ENCODE results near the gene DLG3.

DLG3 gene

DNA sequence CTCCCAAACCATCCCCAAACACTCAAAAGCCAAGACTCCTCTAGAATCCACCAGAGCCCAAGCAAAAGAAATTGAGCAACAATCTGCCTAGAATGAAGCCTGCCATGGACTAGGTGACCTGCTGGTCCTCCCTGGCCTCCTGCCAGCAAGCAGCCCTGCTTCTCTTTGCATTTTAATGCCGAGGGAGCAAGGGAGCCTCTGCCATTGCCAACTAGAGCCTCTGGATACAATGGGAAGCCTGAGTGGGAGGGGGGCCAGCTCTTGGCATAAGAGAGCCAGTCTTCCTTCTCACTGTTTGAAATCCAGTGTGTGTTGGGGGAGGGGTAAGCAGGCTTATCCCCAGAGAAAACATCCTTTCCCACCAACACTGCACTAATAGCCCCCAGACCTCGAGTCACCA is 23.0 kb upstream of the DLG3 start:
- no peak for TF ChIP-seq CTCF (IDR thresholded peaks at IDR 0.05; ENCODE audit: control extremely low read depth, extremely low read depth, low read depth, missing control alignments)
- ChIA-PET CTCF (interaction anchor here (1.5 kb wide), 1 partner anchor 11 kb away, joined by 4 read pairs; no protein-coding TSS in a partner anchor), POLR2A (no interaction called here)
- no peak for DNase-seq (ENCODE audit: extremely low spot score)

DNA sequence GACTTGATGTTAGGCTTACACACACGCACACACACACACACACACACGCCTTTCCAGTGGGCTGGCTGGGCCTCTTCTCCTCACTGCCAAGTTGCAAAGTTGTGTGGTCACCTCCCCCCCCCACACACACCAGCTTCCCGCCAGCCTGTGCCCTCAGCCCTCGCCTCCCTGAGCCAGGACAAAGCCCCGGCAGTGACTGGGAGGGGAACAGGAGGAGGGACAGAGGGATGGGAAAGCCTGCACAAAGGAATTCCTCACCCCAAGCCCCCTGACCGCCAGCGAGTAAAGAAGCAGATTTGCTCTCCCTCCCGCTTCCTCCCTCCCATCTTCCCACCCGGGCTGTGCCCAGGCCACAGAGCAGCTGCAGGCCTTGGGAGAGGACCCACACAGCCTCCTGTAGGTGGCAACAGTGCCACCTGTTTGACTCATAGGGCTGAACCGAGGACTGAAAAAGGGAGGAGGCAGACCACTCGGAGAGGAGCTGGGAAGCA is 21.7 kb upstream of the DLG3 start, which contains the start of gene GDPD2:
GDPD2 (plus strand) TSS at position 464 of the 491 bp plus-strand sequence. CDS start 1,671 bp downstream, outside the sequence.
- no peak for DNase-seq (ENCODE audit: extremely low spot score)
- ChIA-PET POLR2A (no interaction called here), CTCF (interaction anchor here (3.1 kb wide), 1 partner anchor 10 kb away, joined by 16 read pairs; no protein-coding TSS in a partner anchor)
- no peak for TF ChIP-seq CTCF (IDR thresholded peaks at IDR 0.05; ENCODE audit: control extremely low read depth, extremely low read depth, low read depth, missing control alignments)

- no peak for DNase-seq (ENCODE audit: extremely low spot score)
- ChIA-PET POLR2A (no interaction called here), CTCF (interaction anchor here (3.1 kb wide), 1 partner anchor 9 kb away, joined by 16 read pairs; no protein-coding TSS in a partner anchor)
- TF ChIP-seq CTCF (IDR thresholded peaks at IDR 0.05; ENCODE audit: control extremely low read depth, extremely low read depth, low read depth, missing control alignments): no peak
These were observed 20.5 kb upstream of the DLG3 start for GRCh38 chrX:70423936-70424675.

DNA sequence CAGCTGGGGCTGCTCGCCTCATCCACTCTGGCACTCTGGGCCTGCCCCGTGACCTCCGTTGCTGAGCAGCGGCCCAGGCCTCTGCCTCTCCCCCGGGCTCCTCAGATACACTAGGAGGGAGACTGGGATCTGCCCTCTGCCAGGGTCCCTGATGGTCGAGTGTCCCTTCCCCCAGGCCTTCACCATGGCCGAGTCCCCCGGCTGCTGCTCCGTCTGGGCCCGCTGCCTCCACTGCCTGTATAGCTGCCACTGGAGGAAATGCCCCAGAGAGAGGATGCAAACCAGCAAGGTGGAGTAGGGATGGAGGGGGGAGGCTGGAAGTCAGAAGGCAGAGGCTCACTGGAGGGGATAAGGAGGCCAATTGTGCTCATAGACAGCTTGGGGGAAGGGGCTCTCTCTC is 19.8 kb upstream of the DLG3 start:
- ChIA-PET CTCF (interaction anchor here (3.1 kb wide), 1 partner anchor 8 kb away, joined by 16 read pairs; no protein-coding TSS in a partner anchor), POLR2A (no interaction called here)
- no peak for DNase-seq (ENCODE audit: extremely low spot score)
- no peak for TF ChIP-seq CTCF (IDR thresholded peaks at IDR 0.05; ENCODE audit: control extremely low read depth, extremely low read depth, low read depth, missing control alignments)

- POLR2A ChIA-PET: no interaction called here
- CTCF ChIA-PET: no interaction called here
- no peak for TF ChIP-seq CTCF (IDR thresholded peaks at IDR 0.05; ENCODE audit: control extremely low read depth, extremely low read depth, low read depth, missing control alignments)
- DNase-seq (ENCODE audit: extremely low spot score): no peak
These were observed 18.1 kb upstream of the DLG3 start for GRCh38 chrX:70426286-70427278.

- ChIA-PET POLR2A (no interaction called here), CTCF (no interaction called here)
- no peak for TF ChIP-seq CTCF (IDR thresholded peaks at IDR 0.05; ENCODE audit: control extremely low read depth, extremely low read depth, low read depth, missing control alignments)
These were observed 17.3 kb upstream of the DLG3 start for GRCh38 chrX:70427365-70427764.

More at GRCh38 chrX:70427365-70427764, 17.3 kb upstream of the DLG3 start:
- no peak for DNase-seq (ENCODE audit: extremely low spot score)

Data from GM10248 (cell line).